Activated CD4-positive, alpha-beta T cell treated with anti-CD3 and anti-CD28 coated beads, Interleukin-2, amount 10 ng/mL, durations not matched to agents 7 days and 5 days (primary cell): Measurements from ENCODE around the gene SLC25A15. TPM values are rescaled to one million over a fixed set of nuclear protein-coding genes. Genes with fewer than 3 reads are reported as not detected.
"Not testable (repeated sequence)": the region's sequence is repeated elsewhere in the genome, so short reads cannot be mapped to it uniquely, and the experiment has no call there.

Experiments used
- CTCF ChIA-PET: fragments of 350-600 bp; sonication (Branson Sonifier 250); formaldehyde crosslinking; loops from one replicate; lab custom pipeline; 2021; ENCODE audit warnings: antibody characterized with exemption; lab: Charles Lee
- POLR2A ChIA-PET: fragments of 350-600 bp; sonication (Branson Sonifier 250); formaldehyde crosslinking; loops from one replicate; lab custom pipeline; 2021; ENCODE audit warnings: antibody characterized with exemption; lab: Charles Lee
- DNase-seq: peaks from one replicate; pipeline ENCODE4 v3.0.0-alpha.2; 2020
- H3K27ac Mint-ChIP-seq: one replicate; pipeline ENCODE4 v1.8.0; 2021; ENCODE audit warnings: mild to moderate bottlenecking, moderate library complexity, mixed read lengths
- H3K27me3 Mint-ChIP-seq: one replicate; pipeline ENCODE4 v1.8.0; 2021; ENCODE audit warnings: mixed read lengths
- H3K36me3 Mint-ChIP-seq: one replicate; pipeline ENCODE4 v1.8.0; 2021; ENCODE audit warnings: low read depth, mixed read lengths
- H3K4me1 Mint-ChIP-seq: one replicate; pipeline ENCODE4 v1.8.0; 2021; ENCODE audit warnings: mixed read lengths
- H3K4me3 Mint-ChIP-seq: one replicate; pipeline ENCODE4 v1.8.0; 2021; ENCODE audit warnings: mild to moderate bottlenecking, moderate library complexity, mixed read lengths
- H3K9me3 Mint-ChIP-seq: one replicate; pipeline ENCODE4 v1.8.0; 2021; ENCODE audit warnings: mixed read lengths
- total RNA-seq, 2 experiments: library from RNA; stranded (reverse); gene quantifications; one replicate each; pipeline ENCODE4 v1.2.3, GENCODE V29; 2021

SLC25A15 gene
- total RNA-seq, 2 experiments from 2014 or later: 14.4 to 15.5 TPM

GRCh38 chr13:40772765-40773473, 16.5 kb upstream of the SLC25A15 start:
- Mint-ChIP-seq H3K4me1 (peaks cover 51% of the 10 kb centered on the region), H3K4me3 (peak overlapping the region; percentile 51), H3K27me3 (no peaks in the 10 kb centered on the region), H3K9me3 (no peaks in the 10 kb centered on the region), H3K36me3 (peaks cover 1% of the 10 kb centered on the region), H3K27ac (peak overlapping the region; percentile 61)
- no peak for DNase-seq
- POLR2A ChIA-PET: no interaction called here
- CTCF ChIA-PET: no interaction called here

GRCh38 chr13:40774672-40775071, 14.7 kb upstream of the SLC25A15 start:
- no peak for DNase-seq
- no peaks in the 10 kb centered on the region for H3K9me3 Mint-ChIP-seq
- no peak overlapping the region for H3K27ac Mint-ChIP-seq
- POLR2A ChIA-PET: no interaction called here
- peaks cover 52% of the 10 kb centered on the region for H3K4me1 Mint-ChIP-seq
- CTCF ChIA-PET: interaction anchor here (1.2 kb wide), 1 partner anchor 15 kb away, joined by 3 read pairs; the partner anchor contains the start of gene SLC25A15
- no peak overlapping the region for H3K4me3 Mint-ChIP-seq
- no peaks in the 10 kb centered on the region for H3K27me3 Mint-ChIP-seq
- peaks cover 1% of the 10 kb centered on the region for H3K36me3 Mint-ChIP-seq

GRCh38 chr13:40776232-40776631, 13.2 kb upstream of the SLC25A15 start:
- ChIA-PET POLR2A (no interaction called here), CTCF (interaction anchor here (2.1 kb wide), 1 partner anchor 22 kb away, joined by 5 read pairs; no protein-coding TSS in a partner anchor)
- no peaks in the 10 kb centered on the region for H3K9me3 Mint-ChIP-seq
- peak overlapping the region; percentile 98 for H3K27ac Mint-ChIP-seq
- no peaks in the 10 kb centered on the region for H3K36me3 Mint-ChIP-seq
- peak; percentile 22 for DNase-seq
- no peaks in the 10 kb centered on the region for H3K27me3 Mint-ChIP-seq
- H3K4me3 Mint-ChIP-seq: peak overlapping the region; percentile 70
- H3K4me1 Mint-ChIP-seq: peaks cover 47% of the 10 kb centered on the region

- Mint-ChIP-seq H3K4me1 (peaks cover 45% of the 10 kb centered on the region), H3K4me3 (peak overlapping the region; percentile 70), H3K27me3 (no peaks in the 10 kb centered on the region), H3K27ac (peak overlapping the region; percentile 98), H3K36me3 (no peaks in the 10 kb centered on the region), H3K9me3 (no peaks in the 10 kb centered on the region)
- POLR2A ChIA-PET: no interaction called here
- DNase-seq: peak; percentile 80
- CTCF ChIA-PET: interaction anchor here (0.8 to 2.2 kb wide), 9 partner anchors 8 to 1021 kb away, joined by 3 to 14 read pairs (median 3); partner anchors contain the start of gene SLC25A15
Measured at GRCh38 chr13:40776681-40777165, 12.7 kb upstream of the SLC25A15 start.

GRCh38 chr13:40777166-40777808, 12.1 kb upstream of the SLC25A15 start:
- CTCF ChIA-PET: interaction anchor here (0.8 to 2.2 kb wide), 11 partner anchors 9 to 1022 kb away, joined by 3 to 14 read pairs (median 3); partner anchors contain the start of gene SLC25A15
- H3K27me3 Mint-ChIP-seq: no peaks in the 10 kb centered on the region
- H3K36me3 Mint-ChIP-seq: no peaks in the 10 kb centered on the region
- peak overlapping the region; percentile 70 for H3K4me3 Mint-ChIP-seq
- H3K9me3 Mint-ChIP-seq: no peaks in the 10 kb centered on the region
- peaks cover 42% of the 10 kb centered on the region for H3K4me1 Mint-ChIP-seq
- POLR2A ChIA-PET: no interaction called here
- peak overlapping the region; percentile 98 for H3K27ac Mint-ChIP-seq
- peak; percentile 54 for DNase-seq

- Mint-ChIP-seq H3K4me3 (no peak overlapping the region), H3K27me3 (no peaks in the 10 kb centered on the region), H3K9me3 (no peaks in the 10 kb centered on the region), H3K36me3 (no peaks in the 10 kb centered on the region), H3K27ac (peak overlapping the region; percentile 98), H3K4me1 (peaks cover 38% of the 10 kb centered on the region)
- no peak for DNase-seq
- ChIA-PET CTCF (interaction anchor here (0.8 to 2.2 kb wide), 12 partner anchors 9 to 1023 kb away, joined by 3 to 14 read pairs (median 3); partner anchors contain the start of gene SLC25A15), POLR2A (no interaction called here)
Measured at GRCh38 chr13:40777809-40778175, 11.6 kb upstream of the SLC25A15 start.

GRCh38 chr13:40779049-40779448, 10.4 kb upstream of the SLC25A15 start:
- DNase-seq: no peak
- Mint-ChIP-seq H3K27me3 (no peaks in the 10 kb centered on the region), H3K36me3 (no peaks in the 10 kb centered on the region), H3K4me3 (no peak overlapping the region), H3K9me3 (no peaks in the 10 kb centered on the region), H3K27ac (no peak overlapping the region), H3K4me1 (peaks cover 36% of the 10 kb centered on the region)
- POLR2A ChIA-PET: no interaction called here
- CTCF ChIA-PET: interaction anchor here (1.5 to 2.2 kb wide), 3 partner anchors 10 to 76 kb away, joined by 3 to 11 read pairs (median 9); partner anchors contain the start of gene SLC25A15

- H3K4me1 Mint-ChIP-seq: peaks cover 35% of the 10 kb centered on the region
- H3K27ac Mint-ChIP-seq: no peak overlapping the region
- no peak overlapping the region for H3K4me3 Mint-ChIP-seq
- CTCF ChIA-PET: interaction anchor here (1.8 kb wide), 1 partner anchor 9 kb away, joined by 11 read pairs; the partner anchor contains the start of gene SLC25A15
- H3K27me3 Mint-ChIP-seq: no peaks in the 10 kb centered on the region
- H3K36me3 Mint-ChIP-seq: no peaks in the 10 kb centered on the region
- no peak for DNase-seq
- no peaks in the 10 kb centered on the region for H3K9me3 Mint-ChIP-seq
- POLR2A ChIA-PET: no interaction called here
Measured at GRCh38 chr13:40779796-40780285, 9.6 kb upstream of the SLC25A15 start.

- no peak overlapping the region for H3K27ac Mint-ChIP-seq
- no peaks in the 10 kb centered on the region for H3K9me3 Mint-ChIP-seq
- no peak overlapping the region for H3K4me3 Mint-ChIP-seq
- ChIA-PET POLR2A (no interaction called here), CTCF (interaction anchor here (1.0 kb wide), 1 partner anchor 11 kb away, joined by 3 read pairs; no protein-coding TSS in a partner anchor)
- no peaks in the 10 kb centered on the region for H3K36me3 Mint-ChIP-seq
- DNase-seq: no peak
- H3K4me1 Mint-ChIP-seq: peaks cover 29% of the 10 kb centered on the region
- H3K27me3 Mint-ChIP-seq: no peaks in the 10 kb centered on the region
Measured at GRCh38 chr13:40780822-40781401, 8.5 kb upstream of the SLC25A15 start.

GRCh38 chr13:40781717-40782116, 7.7 kb upstream of the SLC25A15 start:
- H3K9me3 Mint-ChIP-seq: no peaks in the 10 kb centered on the region
- no peaks in the 10 kb centered on the region for H3K27me3 Mint-ChIP-seq
- H3K4me1 Mint-ChIP-seq: peaks cover 26% of the 10 kb centered on the region
- DNase-seq: no peak
- no peak overlapping the region for H3K4me3 Mint-ChIP-seq
- CTCF ChIA-PET: interaction anchor here (1.0 kb wide), 1 partner anchor 12 kb away, joined by 3 read pairs; no protein-coding TSS in a partner anchor
- H3K36me3 Mint-ChIP-seq: no peaks in the 10 kb centered on the region
- peak overlapping the region; percentile 2 for H3K27ac Mint-ChIP-seq
- POLR2A ChIA-PET: no interaction called here

GRCh38 chr13:40782971-40783370, 6.4 kb upstream of the SLC25A15 start:
- H3K27ac Mint-ChIP-seq, H3K9me3 Mint-ChIP-seq, H3K27me3 Mint-ChIP-seq, DNase-seq, H3K36me3 Mint-ChIP-seq, H3K4me3 Mint-ChIP-seq, POLR2A ChIA-PET: not testable (repeated sequence)
- H3K4me1 Mint-ChIP-seq: peaks cover 26% of the 10 kb centered on the region
- CTCF ChIA-PET: interaction anchor here (0.6 to 1.2 kb wide), 4 partner anchors 12 to 840 kb away, joined by 3 read pairs; no protein-coding TSS in a partner anchor

- POLR2A ChIA-PET: no interaction called here
- Mint-ChIP-seq H3K4me3 (no peak overlapping the region), H3K36me3 (no peaks in the 10 kb centered on the region), H3K4me1 (peaks cover 27% of the 10 kb centered on the region), H3K27me3 (no peaks in the 10 kb centered on the region), H3K9me3 (no peaks in the 10 kb centered on the region), H3K27ac (no peak overlapping the region)
- no peak for DNase-seq
- CTCF ChIA-PET: interaction anchor here (0.6 kb wide), 1 partner anchor 762 kb away, joined by 5 read pairs; no protein-coding TSS in a partner anchor
Measured at GRCh38 chr13:40784540-40784939, 4.9 kb upstream of the SLC25A15 start.
